ENCODE measurements around the gene MAN2A2. TPM values are rescaled to one million over a fixed set of nuclear protein-coding genes. Genes with fewer than 3 reads are reported as not detected.
A peak's percentile ranks its signal among the peaks of the same experiment; 100 is the strongest.

MAN2A2 gene
- total and polyA plus RNA-seq, 9 of the 15 experiments (the other 6 are each of a cell fraction or from before 2014, with no cell fraction given): 7.3 to 151 (median 43.4) TPM

- no peak for TF ChIP-seq KHSRP (IDR thresholded peaks at IDR 0.05)
- TF ChIP-seq, protein P1, sequence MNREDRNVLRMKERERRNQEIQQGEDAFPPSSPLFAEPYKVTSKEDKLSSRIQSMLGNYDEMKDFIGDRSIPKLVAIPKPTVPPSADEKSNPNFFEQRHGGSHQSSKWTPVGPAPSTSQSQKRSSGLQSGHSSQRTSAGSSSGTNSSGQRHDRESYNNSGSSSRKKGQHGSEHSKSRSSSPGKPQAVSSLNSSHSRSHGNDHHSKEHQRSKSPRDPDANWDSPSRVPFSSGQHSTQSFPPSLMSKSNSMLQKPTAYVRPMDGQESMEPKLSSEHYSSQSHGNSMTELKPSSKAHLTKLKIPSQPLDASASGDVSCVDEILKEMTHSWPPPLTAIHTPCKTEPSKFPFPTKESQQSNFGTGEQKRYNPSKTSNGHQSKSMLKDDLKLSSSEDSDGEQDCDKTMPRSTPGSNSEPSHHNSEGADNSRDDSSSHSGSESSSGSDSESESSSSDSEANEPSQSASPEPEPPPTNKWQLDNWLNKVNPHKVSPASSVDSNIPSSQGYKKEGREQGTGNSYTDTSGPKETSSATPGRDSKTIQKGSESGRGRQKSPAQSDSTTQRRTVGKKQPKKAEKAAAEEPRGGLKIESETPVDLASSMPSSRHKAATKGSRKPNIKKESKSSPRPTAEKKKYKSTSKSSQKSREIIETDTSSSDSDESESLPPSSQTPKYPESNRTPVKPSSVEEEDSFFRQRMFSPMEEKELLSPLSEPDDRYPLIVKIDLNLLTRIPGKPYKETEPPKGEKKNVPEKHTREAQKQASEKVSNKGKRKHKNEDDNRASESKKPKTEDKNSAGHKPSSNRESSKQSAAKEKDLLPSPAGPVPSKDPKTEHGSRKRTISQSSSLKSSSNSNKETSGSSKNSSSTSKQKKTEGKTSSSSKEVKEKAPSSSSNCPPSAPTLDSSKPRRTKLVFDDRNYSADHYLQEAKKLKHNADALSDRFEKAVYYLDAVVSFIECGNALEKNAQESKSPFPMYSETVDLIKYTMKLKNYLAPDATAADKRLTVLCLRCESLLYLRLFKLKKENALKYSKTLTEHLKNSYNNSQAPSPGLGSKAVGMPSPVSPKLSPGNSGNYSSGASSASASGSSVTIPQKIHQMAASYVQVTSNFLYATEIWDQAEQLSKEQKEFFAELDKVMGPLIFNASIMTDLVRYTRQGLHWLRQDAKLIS (CRISPR knock-in tag; IDR thresholded peaks at IDR 0.05): 0 out of 2 replicates have a peak, but pooled peaks have one; percentile 62
- TF ChIP-seq RBFOX2 (IDR thresholded peaks at IDR 0.05; ENCODE audit: low read depth, low read length): no peak
- TF ChIP-seq DEAF1 (CRISPR knock-in tag; IDR thresholded peaks at IDR 0.05): no peak
- TF ChIP-seq EZH2 (IDR thresholded peaks at IDR 0.05; ENCODE audit: borderline replicate concordance, low read depth, low read length): no peak
- TF ChIP-seq ZNF79 (CRISPR knock-in tag; IDR thresholded peaks at IDR 0.05; ENCODE audit: low read depth): no peak
- TF ChIP-seq, protein P2, sequence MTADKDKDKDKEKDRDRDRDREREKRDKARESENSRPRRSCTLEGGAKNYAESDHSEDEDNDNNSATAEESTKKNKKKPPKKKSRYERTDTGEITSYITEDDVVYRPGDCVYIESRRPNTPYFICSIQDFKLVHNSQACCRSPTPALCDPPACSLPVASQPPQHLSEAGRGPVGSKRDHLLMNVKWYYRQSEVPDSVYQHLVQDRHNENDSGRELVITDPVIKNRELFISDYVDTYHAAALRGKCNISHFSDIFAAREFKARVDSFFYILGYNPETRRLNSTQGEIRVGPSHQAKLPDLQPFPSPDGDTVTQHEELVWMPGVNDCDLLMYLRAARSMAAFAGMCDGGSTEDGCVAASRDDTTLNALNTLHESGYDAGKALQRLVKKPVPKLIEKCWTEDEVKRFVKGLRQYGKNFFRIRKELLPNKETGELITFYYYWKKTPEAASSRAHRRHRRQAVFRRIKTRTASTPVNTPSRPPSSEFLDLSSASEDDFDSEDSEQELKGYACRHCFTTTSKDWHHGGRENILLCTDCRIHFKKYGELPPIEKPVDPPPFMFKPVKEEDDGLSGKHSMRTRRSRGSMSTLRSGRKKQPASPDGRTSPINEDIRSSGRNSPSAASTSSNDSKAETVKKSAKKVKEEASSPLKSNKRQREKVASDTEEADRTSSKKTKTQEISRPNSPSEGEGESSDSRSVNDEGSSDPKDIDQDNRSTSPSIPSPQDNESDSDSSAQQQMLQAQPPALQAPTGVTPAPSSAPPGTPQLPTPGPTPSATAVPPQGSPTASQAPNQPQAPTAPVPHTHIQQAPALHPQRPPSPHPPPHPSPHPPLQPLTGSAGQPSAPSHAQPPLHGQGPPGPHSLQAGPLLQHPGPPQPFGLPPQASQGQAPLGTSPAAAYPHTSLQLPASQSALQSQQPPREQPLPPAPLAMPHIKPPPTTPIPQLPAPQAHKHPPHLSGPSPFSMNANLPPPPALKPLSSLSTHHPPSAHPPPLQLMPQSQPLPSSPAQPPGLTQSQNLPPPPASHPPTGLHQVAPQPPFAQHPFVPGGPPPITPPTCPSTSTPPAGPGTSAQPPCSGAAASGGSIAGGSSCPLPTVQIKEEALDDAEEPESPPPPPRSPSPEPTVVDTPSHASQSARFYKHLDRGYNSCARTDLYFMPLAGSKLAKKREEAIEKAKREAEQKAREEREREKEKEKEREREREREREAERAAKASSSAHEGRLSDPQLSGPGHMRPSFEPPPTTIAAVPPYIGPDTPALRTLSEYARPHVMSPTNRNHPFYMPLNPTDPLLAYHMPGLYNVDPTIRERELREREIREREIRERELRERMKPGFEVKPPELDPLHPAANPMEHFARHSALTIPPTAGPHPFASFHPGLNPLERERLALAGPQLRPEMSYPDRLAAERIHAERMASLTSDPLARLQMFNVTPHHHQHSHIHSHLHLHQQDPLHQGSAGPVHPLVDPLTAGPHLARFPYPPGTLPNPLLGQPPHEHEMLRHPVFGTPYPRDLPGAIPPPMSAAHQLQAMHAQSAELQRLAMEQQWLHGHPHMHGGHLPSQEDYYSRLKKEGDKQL (CRISPR knock-in tag; IDR thresholded peaks at IDR 0.05; ENCODE audit: borderline replicate concordance): no peak
- no peak for TF ChIP-seq ELF1 (tag; IDR thresholded peaks at IDR 0.05)
- no peak for TF ChIP-seq KAT8 (IDR thresholded peaks at IDR 0.05; ENCODE audit: low read depth)
- TF ChIP-seq BMI1 (IDR thresholded peaks at IDR 0.05; ENCODE audit: low read length): no peak
- no peak for TF ChIP-seq CREBBP (IDR thresholded peaks at IDR 0.05; ENCODE audit: low read depth, low read length)
- no peak for TF ChIP-seq OTX1 (CRISPR knock-in tag; IDR thresholded peaks at IDR 0.05)
- peak in 1 of 2 experiments; percentile 58; a peak in 1 of 4 replicates for TF ChIP-seq MLLT1 (IDR thresholded peaks at IDR 0.05)
- TF ChIP-seq YBX1 (IDR thresholded peaks at IDR 0.05): no peak
- TF ChIP-seq SMAD1 (IDR thresholded peaks at IDR 0.05; ENCODE audit: low read depth, low read length, partially characterized antibody): no peak
- 0 out of 2 replicates have a peak, but pooled peaks have one; percentile 44 for TF ChIP-seq ZNF695 (CRISPR knock-in tag; IDR thresholded peaks at IDR 0.05)
- TF ChIP-seq ZNF354B (CRISPR knock-in tag; IDR thresholded peaks at IDR 0.05): no peak
These were observed 34.0 kb upstream of the MAN2A2 start (continued) for GRCh38 chr15:90869140-90869541.
